ENCODE measurements around the gene PLD6. TPM values are rescaled to one million over a fixed set of nuclear protein-coding genes. Genes with fewer than 3 reads are reported as not detected.
A peak's percentile ranks its signal among the peaks of the same experiment; 100 is the strongest.

The PLD6 gene
- polyA plus RNA-seq, 2 donors = 1.2 TPM

DNA sequence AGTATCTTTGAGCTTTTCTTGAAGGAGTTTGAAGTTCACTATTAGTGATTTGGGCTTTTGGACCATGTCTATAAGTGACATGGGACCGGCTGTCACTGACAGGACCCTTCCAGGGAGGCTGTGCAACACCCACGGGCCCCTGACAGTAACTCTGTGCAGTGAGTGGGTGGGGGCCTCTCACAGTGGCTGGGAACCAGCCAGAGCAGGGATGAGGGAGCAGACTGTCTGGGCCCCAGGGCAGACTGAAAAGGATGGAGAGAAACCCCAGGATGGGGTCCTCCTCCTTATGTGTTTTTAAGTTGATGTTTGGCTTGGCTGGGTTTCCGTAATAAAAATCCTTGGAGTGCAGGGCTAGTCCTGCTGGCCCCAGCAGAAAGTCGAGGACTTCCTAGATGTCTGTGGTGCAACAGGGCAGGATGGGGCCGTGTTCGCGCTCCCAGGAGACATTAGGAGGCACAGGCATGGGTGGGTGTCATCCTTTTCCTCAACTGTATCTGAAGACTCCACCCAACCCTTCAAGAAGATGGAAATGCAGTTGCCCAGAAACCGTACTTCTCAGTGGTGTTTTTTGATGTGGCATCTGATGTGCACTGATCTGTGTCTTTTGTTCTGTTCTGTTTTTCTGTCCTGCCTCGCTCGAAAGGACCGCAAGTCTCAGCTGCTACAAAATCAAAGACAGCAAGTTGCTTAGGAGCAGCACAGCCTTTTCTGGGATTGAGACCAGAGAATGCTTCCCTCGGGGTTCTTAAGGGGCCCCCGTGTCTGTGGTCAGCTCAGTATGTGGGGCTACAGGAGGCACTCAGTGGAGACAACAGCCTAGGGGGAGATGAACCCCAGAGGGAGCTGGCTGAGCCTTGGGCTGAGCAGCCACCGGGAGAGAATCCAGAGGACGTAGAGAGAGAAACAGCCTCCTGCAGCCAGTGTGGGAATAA is 24.2 kb downstream of the PLD6 start:
- Histone ChIP-seq H3K36me3 (ENCODE audit: control insufficient read depth in 2 of 2, insufficient read depth in 2 of 2, low read length in 1 of 2) (peaks cover 16 to 35% of the 10 kb centered on the region in 2 donors), H3K4me1 (ENCODE audit: control insufficient read depth in 2 of 2, insufficient read depth in 2 of 2, low read length in 1 of 2) (peaks cover 7 to 16% of the 10 kb centered on the region in 2 donors), H3K27me3 (ENCODE audit: control insufficient read depth in 1 of 2, insufficient read depth in 2 of 2, low read length in 2 of 2) (no peaks in the 10 kb centered on the region), H3K27ac (ENCODE audit: low read depth in 2 of 2, low read length in 1 of 2) (no peak overlapping the region), H3K4me3 (ENCODE audit: low read depth in 1 of 2, low read length in 2 of 2) (no peak overlapping the region), H3K9me3 (ENCODE audit: control insufficient read depth in 2 of 2, insufficient read depth in 1 of 2, low read depth in 1 of 2, low read length in 1 of 2) (no peaks in the 10 kb centered on the region)
- 61 to 70% methylated on average over 15 of the region's 15 CpGs for WGBS, 2 donors

DNA sequence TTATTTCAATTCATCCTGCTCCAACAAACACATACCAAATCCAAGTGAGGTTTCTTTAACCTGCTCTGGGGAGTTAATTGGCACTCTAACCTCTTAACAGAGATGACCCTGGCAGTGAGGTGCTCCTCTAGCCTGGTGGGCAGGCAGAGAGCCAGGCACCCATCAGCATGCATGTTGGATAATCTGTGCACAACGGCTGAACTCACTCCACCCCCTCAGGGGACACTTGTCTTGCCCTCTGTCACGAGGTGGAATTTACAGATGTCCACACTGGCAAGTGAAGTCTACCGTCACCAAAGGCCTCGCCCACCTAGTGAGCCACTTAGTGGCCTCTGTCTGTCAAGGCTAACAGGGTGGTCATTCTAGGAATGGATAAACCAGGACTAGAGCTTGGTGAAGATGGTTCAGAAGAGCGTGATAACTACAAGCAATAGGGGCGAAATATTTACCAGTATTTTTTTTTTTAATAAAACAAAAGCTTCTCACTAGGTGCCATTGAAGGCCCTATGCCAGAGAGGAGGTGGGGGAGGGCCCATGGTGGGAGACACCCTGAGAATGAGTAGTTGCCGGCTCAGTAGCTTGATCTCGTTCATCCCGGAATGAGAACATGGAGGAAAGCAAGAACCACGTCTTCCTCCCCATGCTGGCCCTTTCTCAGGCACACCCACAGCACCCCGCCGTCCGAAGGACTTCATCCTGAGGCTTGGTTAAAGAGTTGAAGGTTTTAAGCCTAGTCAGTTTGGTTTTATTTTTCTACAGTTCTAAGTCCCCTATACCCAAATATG is 25.2 kb downstream of the PLD6 start:
- Histone ChIP-seq H3K27me3 (ENCODE audit: control insufficient read depth in 1 of 2, insufficient read depth in 2 of 2, low read length in 2 of 2) (no peaks in the 10 kb centered on the region), H3K9me3 (ENCODE audit: control insufficient read depth in 2 of 2, insufficient read depth in 1 of 2, low read depth in 1 of 2, low read length in 1 of 2) (no peaks in the 10 kb centered on the region), H3K4me1 (ENCODE audit: control insufficient read depth in 2 of 2, insufficient read depth in 2 of 2, low read length in 1 of 2) (peaks cover 0 to 11% of the 10 kb centered on the region in 2 donors), H3K4me3 (ENCODE audit: low read depth in 1 of 2, low read length in 2 of 2) (no peak overlapping the region), H3K36me3 (ENCODE audit: control insufficient read depth in 2 of 2, insufficient read depth in 2 of 2, low read length in 1 of 2) (peaks cover 17 to 42% of the 10 kb centered on the region in 2 donors), H3K27ac (ENCODE audit: low read depth in 2 of 2, low read length in 1 of 2) (no peak overlapping the region)
- WGBS, 2 donors = 77 to 78% methylated on average over 13 of the region's 13 CpGs

DNA sequence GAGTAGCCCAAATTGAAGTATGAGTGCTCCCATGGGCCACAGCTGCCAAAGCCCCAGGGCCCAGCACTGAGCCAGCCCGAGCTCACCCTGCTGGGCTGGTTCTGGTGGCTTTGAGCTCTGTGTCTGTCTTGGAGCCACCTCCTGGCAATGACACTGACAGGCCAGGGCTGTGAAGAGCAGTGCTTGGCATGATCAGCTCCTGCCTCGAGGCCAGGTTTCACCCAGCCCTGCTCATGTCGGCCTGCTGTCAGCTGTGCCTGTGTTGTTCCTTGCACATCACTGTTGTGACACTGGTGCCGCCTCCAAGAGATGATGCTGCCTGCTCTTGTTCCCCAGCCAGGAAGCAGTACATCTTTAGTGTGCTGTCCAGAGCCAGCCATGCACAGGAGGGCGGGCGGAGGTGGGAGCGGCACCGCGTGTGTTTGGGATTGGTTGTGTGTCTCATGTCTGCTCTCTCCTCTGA is 26.0 kb downstream of the PLD6 start:
- 58 to 77% methylated on average over 9 of the region's 9 CpGs for WGBS, 2 donors
- Histone ChIP-seq H3K9me3 (ENCODE audit: control insufficient read depth in 2 of 2, insufficient read depth in 1 of 2, low read depth in 1 of 2, low read length in 1 of 2) (no peaks in the 10 kb centered on the region), H3K27me3 (ENCODE audit: control insufficient read depth in 1 of 2, insufficient read depth in 2 of 2, low read length in 2 of 2) (no peaks in the 10 kb centered on the region), H3K36me3 (ENCODE audit: control insufficient read depth in 2 of 2, insufficient read depth in 2 of 2, low read length in 1 of 2) (peaks cover 22 to 48% of the 10 kb centered on the region in 2 donors), H3K4me3 (ENCODE audit: low read depth in 1 of 2, low read length in 2 of 2) (no peak overlapping the region), H3K27ac (ENCODE audit: low read depth in 2 of 2, low read length in 1 of 2) (peak overlapping the region; percentile 25 to 52), H3K4me1 (ENCODE audit: control insufficient read depth in 2 of 2, insufficient read depth in 2 of 2, low read length in 1 of 2) (peaks cover 0 to 11% of the 10 kb centered on the region in 2 donors)

DNA sequence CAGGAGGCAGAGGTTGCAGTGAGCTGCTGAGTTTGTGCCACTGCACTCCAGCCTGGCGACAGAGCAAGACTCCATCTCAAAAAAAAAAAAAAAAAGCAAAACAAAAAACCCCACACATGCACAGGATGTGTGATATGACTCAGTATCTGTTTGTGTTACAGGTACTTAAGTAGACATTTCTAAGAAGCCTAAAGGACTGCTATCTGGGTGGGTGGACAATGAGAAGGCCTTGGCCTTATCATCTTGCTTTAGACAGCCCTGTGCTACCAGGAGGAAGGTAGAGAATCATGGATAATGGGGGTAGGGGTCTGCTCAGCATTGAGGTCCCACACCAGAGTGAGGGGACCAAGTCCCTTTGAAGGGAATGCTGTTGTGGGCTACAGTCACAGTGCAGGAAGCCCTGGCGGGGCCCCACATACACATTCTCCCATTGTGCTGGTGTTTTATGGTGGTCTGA is 26.7 kb downstream of the PLD6 start:
- Histone ChIP-seq H3K4me1 (ENCODE audit: control insufficient read depth in 2 of 2, insufficient read depth in 2 of 2, low read length in 1 of 2) (peaks cover 0 to 9% of the 10 kb centered on the region in 2 donors), H3K9me3 (ENCODE audit: control insufficient read depth in 2 of 2, insufficient read depth in 1 of 2, low read depth in 1 of 2, low read length in 1 of 2) (no peaks in the 10 kb centered on the region), H3K27me3 (ENCODE audit: control insufficient read depth in 1 of 2, insufficient read depth in 2 of 2, low read length in 2 of 2) (no peaks in the 10 kb centered on the region), H3K4me3 (ENCODE audit: low read depth in 1 of 2, low read length in 2 of 2) (no peak overlapping the region), H3K27ac (ENCODE audit: low read depth in 2 of 2, low read length in 1 of 2) (peak overlapping the region; percentile 21 to 28), H3K36me3 (ENCODE audit: control insufficient read depth in 2 of 2, insufficient read depth in 2 of 2, low read length in 1 of 2) (peaks cover 22 to 53% of the 10 kb centered on the region in 2 donors)
- 57 to 85% methylated on average over 2 of the region's 2 CpGs for WGBS, 2 donors

DNA sequence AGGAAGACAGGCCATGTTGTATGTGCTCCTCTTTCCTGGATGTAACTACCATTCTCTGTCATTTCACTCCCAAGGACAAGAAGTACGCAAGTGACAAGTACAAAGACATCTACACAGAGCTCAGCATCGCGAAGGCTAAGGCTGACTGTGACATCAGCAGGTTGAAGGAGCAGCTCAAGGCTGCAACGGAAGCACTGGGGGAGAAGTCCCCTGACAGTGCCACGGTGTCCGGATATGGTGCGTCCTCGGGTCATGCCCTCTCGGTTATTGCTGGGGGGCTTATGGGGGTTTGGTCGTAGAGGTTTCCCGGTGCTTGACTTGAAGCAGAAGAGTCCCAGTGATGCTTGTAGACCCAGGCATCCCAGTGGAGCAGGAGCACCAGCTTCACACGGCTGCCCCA is 29.0 kb downstream of the PLD6 start:
- Histone ChIP-seq H3K4me1 (ENCODE audit: control insufficient read depth in 2 of 2, insufficient read depth in 2 of 2, low read length in 1 of 2) (peaks cover 0 to 9% of the 10 kb centered on the region in 2 donors), H3K36me3 (ENCODE audit: control insufficient read depth in 2 of 2, insufficient read depth in 2 of 2, low read length in 1 of 2) (peaks cover 39 to 63% of the 10 kb centered on the region in 2 donors), H3K4me3 (ENCODE audit: low read depth in 1 of 2, low read length in 2 of 2) (no peak overlapping the region), H3K27ac (ENCODE audit: low read depth in 2 of 2, low read length in 1 of 2) (no peak overlapping the region), H3K9me3 (ENCODE audit: control insufficient read depth in 2 of 2, insufficient read depth in 1 of 2, low read depth in 1 of 2, low read length in 1 of 2) (no peaks in the 10 kb centered on the region), H3K27me3 (ENCODE audit: control insufficient read depth in 1 of 2, insufficient read depth in 2 of 2, low read length in 2 of 2) (no peaks in the 10 kb centered on the region)
- 93% methylated on average over 12 of the region's 12 CpGs for WGBS, 2 donors

DNA sequence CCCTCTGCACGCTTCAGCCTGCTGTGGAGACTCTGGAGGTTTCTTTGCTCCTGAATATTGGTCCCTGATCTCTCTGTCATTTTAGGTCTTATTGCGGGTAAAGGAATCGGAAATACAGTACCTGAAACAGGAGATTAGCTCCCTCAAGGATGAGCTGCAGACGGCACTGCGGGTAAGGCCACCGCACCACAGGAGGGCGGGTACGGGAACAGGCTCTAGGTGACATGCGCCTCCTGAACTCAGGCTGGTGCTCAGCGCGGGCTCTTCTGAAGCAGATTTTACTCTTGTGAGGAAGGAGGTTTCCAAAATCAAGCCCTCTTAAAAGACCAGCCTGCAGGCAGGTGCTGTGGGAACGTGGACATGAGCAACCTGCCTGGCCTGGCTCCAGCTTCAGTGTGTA is 29.8 kb downstream of the PLD6 start:
- Histone ChIP-seq H3K27ac (ENCODE audit: low read depth in 2 of 2, low read length in 1 of 2) (peak overlapping the region in 1 of 2 donors; percentile 6), H3K4me3 (ENCODE audit: low read depth in 1 of 2, low read length in 2 of 2) (no peak overlapping the region), H3K4me1 (ENCODE audit: control insufficient read depth in 2 of 2, insufficient read depth in 2 of 2, low read length in 1 of 2) (peaks cover 0 to 9% of the 10 kb centered on the region in 2 donors), H3K27me3 (ENCODE audit: control insufficient read depth in 1 of 2, insufficient read depth in 2 of 2, low read length in 2 of 2) (no peaks in the 10 kb centered on the region), H3K36me3 (ENCODE audit: control insufficient read depth in 2 of 2, insufficient read depth in 2 of 2, low read length in 1 of 2) (peaks cover 36 to 66% of the 10 kb centered on the region in 2 donors), H3K9me3 (ENCODE audit: control insufficient read depth in 2 of 2, insufficient read depth in 1 of 2, low read depth in 1 of 2, low read length in 1 of 2) (no peaks in the 10 kb centered on the region)
- 92 to 95% methylated on average over 12 of the region's 12 CpGs for WGBS, 2 donors

DNA sequence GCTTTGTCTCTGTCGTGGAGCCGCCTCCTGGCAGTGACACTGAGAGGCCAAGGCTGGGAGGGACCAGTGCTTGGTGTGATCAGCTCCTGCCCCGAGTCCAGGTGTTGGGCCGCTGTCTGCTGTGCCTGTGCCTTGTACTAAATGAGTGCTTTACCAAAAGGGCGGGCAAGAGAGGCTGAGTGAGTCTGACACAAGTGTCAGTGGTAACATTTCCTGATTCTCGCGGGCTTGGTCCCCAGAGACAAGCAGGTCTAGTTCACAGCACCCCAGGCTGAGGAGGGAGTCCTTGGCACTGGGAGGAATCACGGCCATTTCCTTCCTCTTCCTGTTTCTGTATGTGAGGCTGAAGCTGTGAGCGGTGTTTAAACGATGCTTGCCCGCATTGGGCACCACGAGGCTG is 30.2 kb downstream of the PLD6 start:
- no peak overlapping the region for H3K27ac ChIP-seq (ENCODE audit: low read depth in 2 of 2, low read length in 1 of 2)
- H3K9me3 ChIP-seq (ENCODE audit: control insufficient read depth in 2 of 2, insufficient read depth in 1 of 2, low read depth in 1 of 2, low read length in 1 of 2) = no peaks in the 10 kb centered on the region
- 75 to 77% methylated on average over 12 of the region's 12 CpGs for WGBS, 2 donors
- H3K4me3 ChIP-seq (ENCODE audit: low read depth in 1 of 2, low read length in 2 of 2) = no peak overlapping the region
- H3K27me3 ChIP-seq (ENCODE audit: control insufficient read depth in 1 of 2, insufficient read depth in 2 of 2, low read length in 2 of 2) = no peaks in the 10 kb centered on the region
- H3K36me3 ChIP-seq (ENCODE audit: control insufficient read depth in 2 of 2, insufficient read depth in 2 of 2, low read length in 1 of 2) = peaks cover 34 to 66% of the 10 kb centered on the region in 2 donors
- H3K4me1 ChIP-seq (ENCODE audit: control insufficient read depth in 2 of 2, insufficient read depth in 2 of 2, low read length in 1 of 2) = peaks cover 0 to 9% of the 10 kb centered on the region in 2 donors

DNA sequence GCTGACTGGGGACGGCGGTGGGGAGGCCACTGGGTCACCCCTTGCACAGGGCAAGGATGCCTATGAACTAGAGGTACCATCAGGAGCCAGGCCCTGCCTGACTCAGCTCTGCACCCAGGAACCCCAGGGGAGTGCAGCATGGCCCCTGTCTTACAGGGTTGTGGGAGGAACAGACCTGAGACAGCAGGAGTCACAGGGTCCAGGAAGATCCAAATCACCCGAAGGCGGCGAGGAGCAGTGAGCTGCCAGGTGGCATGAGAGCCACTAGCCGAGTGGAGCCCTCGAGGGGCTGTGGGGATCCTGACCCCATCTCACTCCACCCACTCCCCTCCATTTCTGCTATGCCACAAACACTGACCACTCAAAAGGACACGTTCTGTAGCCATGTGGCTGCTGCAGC is 30.8 kb downstream of the PLD6 start:
- Histone ChIP-seq H3K27ac (ENCODE audit: low read depth in 2 of 2, low read length in 1 of 2) (no peak overlapping the region), H3K36me3 (ENCODE audit: control insufficient read depth in 2 of 2, insufficient read depth in 2 of 2, low read length in 1 of 2) (peaks cover 34 to 64% of the 10 kb centered on the region in 2 donors), H3K27me3 (ENCODE audit: control insufficient read depth in 1 of 2, insufficient read depth in 2 of 2, low read length in 2 of 2) (no peaks in the 10 kb centered on the region), H3K9me3 (ENCODE audit: control insufficient read depth in 2 of 2, insufficient read depth in 1 of 2, low read depth in 1 of 2, low read length in 1 of 2) (no peaks in the 10 kb centered on the region), H3K4me1 (ENCODE audit: control insufficient read depth in 2 of 2, insufficient read depth in 2 of 2, low read length in 1 of 2) (peaks cover 0 to 4% of the 10 kb centered on the region in 2 donors), H3K4me3 (ENCODE audit: low read depth in 1 of 2, low read length in 2 of 2) (no peak overlapping the region)
- 89 to 97% methylated on average over 8 of the region's 8 CpGs for WGBS, 2 donors

DNA sequence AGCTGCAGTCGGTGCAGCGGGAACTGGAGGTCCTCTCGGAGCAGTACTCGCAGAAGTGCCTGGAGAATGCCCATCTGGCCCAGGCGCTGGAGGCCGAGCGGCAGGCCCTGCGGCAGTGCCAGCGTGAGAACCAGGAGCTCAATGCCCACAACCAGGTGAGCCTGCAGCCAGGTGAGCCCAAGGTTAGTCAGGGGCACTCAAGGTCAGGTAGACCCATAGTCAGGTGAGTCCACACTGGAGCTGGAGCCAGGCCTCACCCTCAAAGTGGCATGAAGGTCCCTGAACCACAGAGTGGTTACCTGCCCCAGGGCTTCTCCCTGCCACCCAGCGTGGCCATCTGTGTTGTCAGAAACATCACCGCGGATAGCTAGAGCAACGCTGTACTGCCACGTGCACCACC is 32.2 kb downstream of the PLD6 start:
- H3K9me3 ChIP-seq (ENCODE audit: control insufficient read depth in 2 of 2, insufficient read depth in 1 of 2, low read depth in 1 of 2, low read length in 1 of 2) = no peaks in the 10 kb centered on the region

More for the DNA sequence above, 32.2 kb downstream of the PLD6 start:
- WGBS, 2 donors = 76 to 94% methylated on average over 14 of the region's 14 CpGs
- Histone ChIP-seq H3K4me1 (ENCODE audit: control insufficient read depth in 2 of 2, insufficient read depth in 2 of 2, low read length in 1 of 2) (no peaks in the 10 kb centered on the region), H3K4me3 (ENCODE audit: low read depth in 1 of 2, low read length in 2 of 2) (no peak overlapping the region), H3K27me3 (ENCODE audit: control insufficient read depth in 1 of 2, insufficient read depth in 2 of 2, low read length in 2 of 2) (no peaks in the 10 kb centered on the region), H3K36me3 (ENCODE audit: control insufficient read depth in 2 of 2, insufficient read depth in 2 of 2, low read length in 1 of 2) (peaks cover 30 to 60% of the 10 kb centered on the region in 2 donors), H3K27ac (ENCODE audit: low read depth in 2 of 2, low read length in 1 of 2) (no peak overlapping the region)

Data from esophagus (tissue), 2 donors.